Tibial artery (tissue), 4 donors: ENCODE measurements around the gene RBM47.

Experiments
- DNase-seq, 2 donors: peaks; one replicate each; pipeline ENCODE4 v3.0.0-alpha.2; 2019
- H3K27ac ChIP-seq, 2 donors: fragments of 200-600 bp; sonication (generic) in 1 of 2; 1 replicate in 1 of 2; 2 replicates in 1 of 2; pipeline ENCODE4 v1.5.1; 2018 to 2019; ENCODE audit warnings: mild to moderate bottlenecking in 1 of 2
- H3K27me3 ChIP-seq, 2 donors: fragments of 200-600 bp; sonication (generic) in 1 of 2; one replicate each; pipeline versions ENCODE4 v1.5.1 to v1.6.0; 2016 to 2019
- H3K36me3 ChIP-seq, 3 donors: fragments of 200-600 bp; sonication (generic) in 2 of 3; one replicate each; pipeline ENCODE4 v1.5.1; 2016 to 2019; ENCODE audit warnings: mild to moderate bottlenecking in 2 of 3
- H3K4me1 ChIP-seq, 4 donors: fragments of 200-600 bp; sonication (generic) in 2 of 4; 1 replicate in 3 of 4; 2 replicates in 1 of 4; pipeline ENCODE4 v1.5.1; 2016 to 2019
- H3K4me3 ChIP-seq, 2 donors: fragments of 200-600 bp; sonication (generic) in 1 of 2; 1 replicate in 1 of 2; 2 replicates in 1 of 2; pipeline ENCODE4 v1.5.1; 2018 to 2019; ENCODE audit warnings: mild to moderate bottlenecking in 2 of 2
- H3K9me3 ChIP-seq, 3 donors: fragments of 200-600 bp; sonication (generic) in 1 of 3; one replicate each; pipeline ENCODE4 v1.5.1; 2016 to 2019
- intact Hi-C: fragments of 100-400 bp; cut with DNase I; formaldehyde crosslinking; loops from one replicate; pipeline ENCODE4 v1.15.0; 2023; ENCODE audit warnings: low total_unique reads
- TF ChIP-seq, protein P1 (sequence below), 2 experiments: fragments of 200-600 bp in 1 of 2; fragments of 450-650 bp in 1 of 2; IDR thresholded peaks; one replicate each; pipeline ENCODE4 v1.5.1; 2017 to 2019; ENCODE audit warnings: antibody characterized with exemption in 2 of 2, mild to moderate bottlenecking in 1 of 2, moderate library complexity in 1 of 2

Gene RBM47

DNA sequence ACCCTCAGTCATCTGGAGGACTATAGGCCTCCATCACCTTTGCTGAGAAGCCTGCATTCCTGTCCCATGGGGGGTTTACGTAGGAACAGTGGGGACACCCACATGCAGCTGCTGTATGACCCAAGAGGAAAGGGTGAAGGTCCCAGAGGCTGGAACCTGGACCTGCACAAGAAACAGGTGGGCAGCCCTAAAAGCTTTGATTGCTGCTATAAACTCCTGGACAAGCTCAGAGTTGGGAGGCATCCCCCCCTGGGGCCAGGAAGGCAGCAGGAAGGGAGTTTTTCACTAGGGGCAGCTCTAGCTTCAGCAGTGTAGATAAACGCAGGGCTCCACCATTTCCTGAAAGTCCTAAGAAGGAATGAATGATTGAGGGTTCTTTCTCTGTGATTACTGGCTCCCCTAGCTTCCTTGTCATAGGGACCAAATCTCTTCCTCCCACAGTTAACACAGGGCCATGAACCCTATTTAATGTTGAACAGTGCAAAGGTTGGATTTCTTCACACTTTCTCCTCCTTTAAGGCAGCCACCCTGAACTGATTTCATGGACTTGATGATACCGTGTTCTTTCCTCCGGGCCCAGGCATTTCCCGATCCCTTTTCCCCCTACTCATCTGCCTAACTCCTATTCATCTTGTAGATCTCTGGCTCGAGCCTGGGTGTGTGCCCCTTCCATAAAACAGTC lies 210.3 kb downstream of the RBM47 start:
- no peak overlapping the region for H3K27ac ChIP-seq
- no peaks in the 10 kb centered on the region for H3K4me1 ChIP-seq
- H3K27me3 ChIP-seq, result no peaks in the 10 kb centered on the region
- H3K9me3 ChIP-seq, result no peaks in the 10 kb centered on the region
- intact Hi-C loops, result no loop called here
- no peak overlapping the region for H3K4me3 ChIP-seq
- DNase-seq, result no peak
- TF ChIP-seq, protein P1, sequence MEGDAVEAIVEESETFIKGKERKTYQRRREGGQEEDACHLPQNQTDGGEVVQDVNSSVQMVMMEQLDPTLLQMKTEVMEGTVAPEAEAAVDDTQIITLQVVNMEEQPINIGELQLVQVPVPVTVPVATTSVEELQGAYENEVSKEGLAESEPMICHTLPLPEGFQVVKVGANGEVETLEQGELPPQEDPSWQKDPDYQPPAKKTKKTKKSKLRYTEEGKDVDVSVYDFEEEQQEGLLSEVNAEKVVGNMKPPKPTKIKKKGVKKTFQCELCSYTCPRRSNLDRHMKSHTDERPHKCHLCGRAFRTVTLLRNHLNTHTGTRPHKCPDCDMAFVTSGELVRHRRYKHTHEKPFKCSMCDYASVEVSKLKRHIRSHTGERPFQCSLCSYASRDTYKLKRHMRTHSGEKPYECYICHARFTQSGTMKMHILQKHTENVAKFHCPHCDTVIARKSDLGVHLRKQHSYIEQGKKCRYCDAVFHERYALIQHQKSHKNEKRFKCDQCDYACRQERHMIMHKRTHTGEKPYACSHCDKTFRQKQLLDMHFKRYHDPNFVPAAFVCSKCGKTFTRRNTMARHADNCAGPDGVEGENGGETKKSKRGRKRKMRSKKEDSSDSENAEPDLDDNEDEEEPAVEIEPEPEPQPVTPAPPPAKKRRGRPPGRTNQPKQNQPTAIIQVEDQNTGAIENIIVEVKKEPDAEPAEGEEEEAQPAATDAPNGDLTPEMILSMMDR (IDR thresholded peaks at IDR 0.05), result no peak
- no peaks in the 10 kb centered on the region for H3K36me3 ChIP-seq

DNA sequence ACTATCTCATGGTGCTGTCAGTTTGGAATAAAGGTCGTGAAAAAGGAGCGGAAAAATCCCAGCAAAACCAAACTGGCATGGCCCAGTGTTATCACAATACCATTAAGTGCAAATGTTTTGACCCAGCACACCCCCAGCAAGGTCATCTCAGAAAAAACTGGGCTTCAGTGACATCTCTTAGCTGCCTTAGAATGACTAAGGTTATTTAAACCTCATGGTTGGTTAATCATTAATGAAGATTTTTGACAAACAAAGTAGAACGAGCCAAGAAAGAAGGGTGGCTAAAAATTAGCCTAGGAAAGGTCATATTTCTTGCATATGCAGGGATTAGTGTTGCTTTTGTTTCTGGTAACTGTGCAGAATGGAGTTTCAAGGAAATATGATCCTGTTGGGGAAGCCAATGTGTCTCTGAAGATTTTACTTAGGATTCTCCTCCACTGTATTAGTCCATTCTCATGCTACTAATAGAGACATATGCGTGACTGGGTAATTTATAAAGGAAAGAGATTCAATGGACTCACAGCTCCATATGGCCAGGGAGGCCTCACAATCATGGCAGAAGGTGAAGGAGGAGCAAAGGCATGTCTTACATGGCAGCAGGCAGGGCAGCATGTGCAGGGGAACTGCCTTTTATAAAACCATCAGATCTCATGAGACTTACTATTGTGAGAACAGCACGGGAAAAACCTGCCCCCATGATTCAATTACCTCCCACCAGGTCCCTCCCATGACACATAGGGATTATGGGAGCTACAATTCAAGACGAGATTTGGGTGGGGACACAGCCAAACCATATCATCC lies 211.0 kb downstream of the RBM47 start:
- Histone ChIP-seq H3K4me3 (no peak overlapping the region), H3K27ac (no peak overlapping the region), H3K4me1 (no peaks in the 10 kb centered on the region), H3K36me3 (no peaks in the 10 kb centered on the region), H3K9me3 (no peaks in the 10 kb centered on the region), H3K27me3 (no peaks in the 10 kb centered on the region)
- TF ChIP-seq, protein P1 (IDR thresholded peaks at IDR 0.05), result no peak
- intact Hi-C loops, result no loop called here
- DNase-seq, result no peak

DNA sequence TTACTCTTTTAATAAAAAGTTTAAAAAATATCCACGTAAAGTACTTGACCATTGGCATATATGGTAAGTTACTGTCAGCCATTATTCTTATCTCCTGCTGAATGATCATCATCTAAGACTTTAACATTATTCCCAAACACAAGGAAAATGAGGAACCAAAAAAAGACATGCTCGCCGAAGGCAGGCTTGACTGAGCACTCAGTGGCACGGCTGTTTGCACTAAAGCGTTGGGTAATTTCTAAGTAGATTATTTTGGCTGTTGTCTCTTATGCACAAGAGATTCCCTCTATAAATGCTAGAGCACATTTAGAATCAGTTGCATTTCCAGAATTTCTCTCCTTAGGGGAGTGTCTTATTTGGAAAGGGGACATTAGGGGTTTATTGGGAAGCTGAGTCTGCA lies 211.7 kb downstream of the RBM47 start:
- Histone ChIP-seq H3K9me3 (no peaks in the 10 kb centered on the region), H3K27me3 (no peaks in the 10 kb centered on the region), H3K4me1 (no peaks in the 10 kb centered on the region), H3K27ac (no peak overlapping the region), H3K36me3 (no peaks in the 10 kb centered on the region), H3K4me3 (no peak overlapping the region)
- TF ChIP-seq, protein P1 (IDR thresholded peaks at IDR 0.05), result no peak
- intact Hi-C loops, result no loop called here
- DNase-seq, result no peak

DNA sequence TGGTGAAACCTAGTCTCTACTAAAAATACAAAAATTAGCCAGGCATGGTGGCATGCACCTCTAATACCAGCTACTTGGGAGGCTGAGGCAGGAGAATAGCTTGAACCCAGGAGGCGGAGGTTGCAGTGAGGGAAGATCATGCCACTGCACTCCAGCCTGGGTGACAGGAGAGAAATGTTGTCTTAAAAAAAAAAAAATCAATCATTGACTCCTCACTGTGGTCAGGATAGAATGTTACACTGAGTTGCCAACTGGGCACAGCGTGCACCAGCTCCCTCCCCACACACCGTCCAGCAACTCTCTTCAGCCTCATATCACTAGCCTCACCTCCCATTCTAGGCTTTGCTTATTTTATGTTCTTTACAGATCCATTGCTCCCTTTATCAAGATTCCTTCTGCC lies 215.0 kb downstream of the RBM47 start:
- intact Hi-C loops, result no loop called here
- Histone ChIP-seq H3K36me3 (no peaks in the 10 kb centered on the region), H3K27me3 (no peaks in the 10 kb centered on the region), H3K27ac (no peak overlapping the region), H3K4me1 (no peaks in the 10 kb centered on the region), H3K9me3 (no peaks in the 10 kb centered on the region), H3K4me3 (no peak overlapping the region)
- DNase-seq, result no peak
- TF ChIP-seq, protein P1 (IDR thresholded peaks at IDR 0.05), result no peak

DNA sequence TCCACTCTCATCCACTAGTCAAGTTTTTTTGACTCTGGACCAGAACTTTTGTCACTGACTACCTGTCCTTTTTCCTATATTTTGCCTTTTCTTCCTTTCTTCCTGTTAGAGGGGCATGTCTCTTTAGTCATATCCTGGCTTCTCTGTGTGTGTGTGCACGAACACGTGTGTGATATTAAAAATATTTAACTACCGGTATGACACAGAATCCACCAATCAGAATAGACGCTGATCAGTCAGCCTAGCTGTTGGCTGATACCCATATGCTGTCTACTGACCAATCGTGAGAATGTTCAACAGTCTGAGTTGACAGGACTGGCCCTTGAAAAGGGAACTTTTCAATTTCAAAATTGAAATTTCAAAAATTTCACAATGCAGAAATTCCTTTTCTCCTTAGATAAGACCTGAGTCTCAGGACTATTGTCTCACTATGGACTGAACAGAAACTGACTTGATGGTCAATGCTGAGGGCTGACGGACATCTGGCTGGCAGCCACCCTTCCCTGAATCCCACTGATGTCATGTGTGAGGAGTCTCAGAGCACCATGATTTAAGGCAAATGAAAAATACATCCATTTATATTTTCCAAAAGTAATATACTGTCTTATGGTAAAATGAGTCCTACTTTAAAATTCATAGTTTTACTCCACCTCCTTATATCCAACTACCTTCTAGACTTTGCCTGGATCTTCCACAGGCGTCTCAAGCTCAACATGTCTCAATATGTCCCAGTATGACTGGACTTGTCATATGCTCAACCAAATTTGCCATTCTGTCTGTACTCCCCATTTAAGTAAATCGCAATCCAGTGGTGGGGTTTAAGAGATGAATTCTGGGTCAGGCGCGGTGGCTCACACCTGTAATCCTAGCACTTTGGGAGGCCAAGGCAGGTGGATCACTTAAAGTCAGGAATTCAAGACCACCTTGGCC lies 216.5 kb downstream of the RBM47 start:
- TF ChIP-seq, protein P1 (IDR thresholded peaks at IDR 0.05), result no peak
- no peak for DNase-seq
- Histone ChIP-seq H3K27me3 (no peaks in the 10 kb centered on the region), H3K4me1 (no peaks in the 10 kb centered on the region), H3K9me3 (no peaks in the 10 kb centered on the region), H3K36me3 (no peaks in the 10 kb centered on the region), H3K4me3 (no peak overlapping the region), H3K27ac (no peak overlapping the region)
- intact Hi-C loops, result no loop called here
